ENCODE results near the gene STK40. TPM values are rescaled to one million over a fixed set of nuclear protein-coding genes. Genes with fewer than 3 reads are reported as not detected.

The STK40 gene
- total and polyA plus RNA-seq, 5 donors: 54.8 to 85.0 (median 72.2) TPM

GRCh38 chr1:36298640-36299039 lies 87.1 kb downstream of the STK40 start:
- H3K27ac ChIP-seq (ENCODE audit: low read length): no peak overlapping the region
- DNase-seq (no peak), ATAC-seq (no peak)
- 94% methylated on average over 5 of the region's 5 CpGs for WGBS
- no peaks in the 10 kb centered on the region for H3K27me3 ChIP-seq (ENCODE audit: control insufficient read depth, insufficient read depth)
- H3K4me3 ChIP-seq (ENCODE audit: low read length): no peak overlapping the region
- H3K4me1 ChIP-seq (ENCODE audit: control insufficient read depth, insufficient read depth, low read length): no peaks in the 10 kb centered on the region
- H3K9me3 ChIP-seq (ENCODE audit: control insufficient read depth, low read length): no peaks in the 10 kb centered on the region
- intact Hi-C loops (cut with DNase I): no loop called here

DNA sequence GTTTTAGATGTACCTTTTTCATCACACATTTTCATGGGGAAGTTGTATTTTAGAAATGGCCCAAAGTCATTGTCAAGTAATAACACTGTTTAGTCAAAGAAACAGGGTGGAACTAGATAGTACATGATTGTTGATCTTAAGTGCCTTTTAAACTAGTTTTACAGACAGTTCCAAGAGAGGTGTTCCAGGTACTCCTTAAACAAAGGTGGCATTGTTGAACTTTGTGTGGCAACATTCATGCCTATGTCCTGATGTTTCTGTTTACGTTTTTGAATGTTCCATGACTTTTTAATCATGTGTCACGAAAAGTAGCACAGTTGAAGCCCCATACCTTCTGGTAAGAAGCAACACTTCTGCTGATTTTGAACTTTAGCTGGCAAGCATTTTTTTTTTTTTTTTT lies 88.7 kb downstream of the STK40 start:
- Histone ChIP-seq H3K27me3 (ENCODE audit: control insufficient read depth, insufficient read depth) (no peaks in the 10 kb centered on the region), H3K9me3 (ENCODE audit: control insufficient read depth, low read length) (no peaks in the 10 kb centered on the region), H3K4me1 (ENCODE audit: control insufficient read depth, insufficient read depth, low read length) (no peaks in the 10 kb centered on the region), H3K4me3 (ENCODE audit: low read length) (no peak overlapping the region), H3K27ac (ENCODE audit: low read length) (no peak overlapping the region)
- no peak for ATAC-seq
- DNase-seq: no peak
- WGBS: 84% methylated on average over 2 of the region's 2 CpGs
- intact Hi-C loops (cut with DNase I): no loop called here

DNA sequence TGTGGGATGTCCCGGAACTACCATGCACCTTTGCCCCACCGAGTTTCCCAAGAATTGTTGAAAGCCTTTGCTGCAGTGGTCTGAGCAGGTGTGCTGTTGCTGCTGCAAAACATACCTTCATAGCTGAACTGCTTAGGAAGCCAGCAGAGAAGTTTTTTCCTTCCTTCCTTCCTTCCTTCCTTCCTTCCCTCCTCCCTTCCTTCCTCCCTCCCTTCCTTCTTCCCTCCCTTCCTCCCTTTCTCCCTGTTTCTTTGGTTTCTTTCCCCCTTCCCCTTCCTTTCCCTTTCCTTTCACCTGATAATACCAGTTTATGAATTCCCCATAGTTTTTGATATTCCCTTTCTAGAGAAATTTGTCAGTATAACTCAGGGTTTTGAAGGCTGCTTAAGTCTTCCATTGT lies 90.3 kb downstream of the STK40 start:
- H3K4me1 ChIP-seq (ENCODE audit: control insufficient read depth, insufficient read depth, low read length): no peaks in the 10 kb centered on the region
- no peaks in the 10 kb centered on the region for H3K27me3 ChIP-seq (ENCODE audit: control insufficient read depth, insufficient read depth)
- 91% methylated on average over 2 of the region's 2 CpGs for WGBS
- no peak for DNase-seq
- H3K27ac ChIP-seq (ENCODE audit: low read length): no peak overlapping the region
- H3K4me3 ChIP-seq (ENCODE audit: low read length): no peak overlapping the region
- H3K9me3 ChIP-seq (ENCODE audit: control insufficient read depth, low read length): no peaks in the 10 kb centered on the region
- ATAC-seq: no peak
- intact Hi-C loops (cut with DNase I): no loop called here

Other genes starting within 250 kb of the STK40 start
- 10 to 100 TPM; 58.5 to 67.2 (median 64.0) TPM for gene TRAPPC3, start 236.4 kb downstream of the STK40 start, total RNA-seq
- gene TRAPPC3, start 236.4 kb downstream of the STK40 start, polyA plus RNA-seq: 73.6 TPM
- gene MAP7D1, start 229.8 kb downstream of the STK40 start, total RNA-seq: 100 to 1,000 TPM; 285 to 403 (median 374) TPM
- gene MAP7D1, start 229.8 kb downstream of the STK40 start, polyA plus RNA-seq: 330 TPM
- gene THRAP3, start 161.5 kb downstream of the STK40 start, total RNA-seq: 10 to 100 TPM; 66.3 to 85.5 (median 77.3) TPM
- 32.6 TPM for gene THRAP3, start 161.5 kb downstream of the STK40 start, polyA plus RNA-seq
- 1 to 10 TPM; 2.5 to 4.7 (median 4.2) TPM for gene SH3D21, start 79.6 kb downstream of the STK40 start, total RNA-seq
- gene SH3D21, start 79.6 kb downstream of the STK40 start, polyA plus RNA-seq: 3.5 TPM
- gene EVA1B, start 62.3 kb downstream of the STK40 start, total RNA-seq: 10 to 100 TPM; 11.5 to 14.0 (median 13.1) TPM
- 17.4 TPM for gene EVA1B, start 62.3 kb downstream of the STK40 start, polyA plus RNA-seq
- gene LSM10, start 12.0 kb upstream of the STK40 start, total RNA-seq: 10 to 100 TPM; 70.9 to 76.4 (median 73.5) TPM
- gene LSM10, start 12.0 kb upstream of the STK40 start, polyA plus RNA-seq: 121 TPM
- 10 to 100 TPM in 1 of 4 donors, 1 to 10 TPM in 3; 7.3 to 10.2 (median 8.5) TPM for gene OSCP1, start 64.5 kb upstream of the STK40 start, total RNA-seq
- 6.7 TPM for gene OSCP1, start 64.5 kb upstream of the STK40 start, polyA plus RNA-seq
- 10 to 100 TPM; 86.7 to 91.7 (median 89.2) TPM for gene MRPS15, start 78.5 kb upstream of the STK40 start, total RNA-seq
- gene MRPS15, start 78.5 kb upstream of the STK40 start, polyA plus RNA-seq: 206 TPM
- gene CSF3R, start 97.0 kb upstream of the STK40 start, total RNA-seq: 10 to 100 TPM in 1 of 4 donors, 1 to 10 TPM in 3; 5.0 to 10.9 (median 5.9) TPM
- 4.0 TPM for gene CSF3R, start 97.0 kb upstream of the STK40 start, polyA plus RNA-seq